ENCODE results near the gene TEPSIN. TPM values are rescaled to one million over a fixed set of nuclear protein-coding genes. Genes with fewer than 3 reads are reported as not detected.

Gene TEPSIN
- total and polyA plus RNA-seq, 2 of the 13 experiments (the other 11 are each of a cell fraction or from before 2014, with no cell fraction given): 16.1 to 18.8 TPM

- TF ChIP-seq ZNF318 (CRISPR knock-in tag; IDR thresholded peaks at IDR 0.05): no peak
Measured at GRCh38 chr17:81286491-81287145, 47.8 kb upstream of the TEPSIN start (continued).

GRCh38 chr17:81285894-81286293 is 47.0 kb upstream of the TEPSIN start:
- Histone ChIP-seq H3K27ac (ENCODE audit: extremely low read length, insufficient read depth, low read length) (no peak overlapping the region), H3K4me3 (replicated peaks in 1 of 3; ENCODE audit: insufficient read depth in 1 of 3, low read depth in 2 of 3, low read length in 3 of 3) (no peak overlapping the region), H3K79me2 (ENCODE audit: insufficient read depth, low read length) (peaks cover 16% of the 10 kb centered on the region), H3K36me3 (replicated peaks in 1 of 2; ENCODE audit: control insufficient read depth in 1 of 2, insufficient read depth in 2 of 2, low read length in 2 of 2) (peaks cover 18 to 66% of the 10 kb centered on the region in 2 experiments), H4K20me1 (ENCODE audit: insufficient read depth, low read length) (no peaks in the 10 kb centered on the region), H3K4me1 (ENCODE audit: insufficient read depth, low read length) (no peaks in the 10 kb centered on the region), H3K27me3 (ENCODE audit: control insufficient read depth in 1 of 2, insufficient read depth in 2 of 2, low read length in 2 of 2) (no peaks in the 10 kb centered on the region), H2AFZ (ENCODE audit: low read length) (no peak overlapping the region), H3K4me2 (ENCODE audit: low read depth, low read length) (no peak overlapping the region), H3K9me3 (ENCODE audit: low read length) (no peaks in the 10 kb centered on the region), H3K9ac (ENCODE audit: insufficient read depth, low read depth, low read length) (no peak overlapping the region)
- no peak for ATAC-seq
- BruUV-seq (replicated peaks): no TSS peak
- TF ChIP-seq KAT8 (CRISPR knock-in tag; IDR thresholded peaks at IDR 0.05) (no peak), TFDP1 (CRISPR knock-in tag; IDR thresholded peaks at IDR 0.05; ENCODE audit: borderline replicate concordance) (no peak), E2F2 (CRISPR knock-in tag; IDR thresholded peaks at IDR 0.05; ENCODE audit: borderline replicate concordance) (no peak), ZNF441 (CRISPR knock-in tag; IDR thresholded peaks at IDR 0.05; ENCODE audit: borderline replicate concordance) (no peak), SIN3A (IDR thresholded peaks at IDR 0.05; ENCODE audit: borderline replicate concordance, low read depth, low read length) (no peak), BORCS8-MEF2B (CRISPR knock-in tag; IDR thresholded peaks at IDR 0.05) (no peak)
- 95% methylated on average over 10 of the region's 12 CpGs for WGBS (ENCODE audit: low lambda C conversion rate)
- intact Hi-C loops (cut with micrococcal nuclease; ENCODE audit: unreplicated experiment) (no loop called here), in situ Hi-C loops (cut with HindIII; ENCODE audit: extremely low pct_ligation_motif_present, low pct_unique_long_range_greater_than_20kb) (no loop called here)
- CTCF ChIA-PET (ENCODE audit: low intra/inter-chr PET ratio, low total read pairs): no interaction called here
- POLR2A ChIA-PET: no interaction called here
- DNase-seq (ENCODE audit: low spot score): no peak
- no peak for FAIRE-seq
